GM12872 (cell line): ENCODE results near the gene DCDC2.

Experiments
- TF ChIP-seq, protein P1 (sequence below): IDR thresholded peaks from 3 replicates; pipeline ENCODE4 v1.5.1; 2011; ENCODE audit warnings: low read depth, mild to moderate bottlenecking, low read length, moderate library complexity; ENCODE audit not compliant: insufficient read depth

Gene DCDC2

GRCh38 chr6:24306038-24306437, 51.8 kb downstream of the DCDC2 start:
- TF ChIP-seq, protein P1, sequence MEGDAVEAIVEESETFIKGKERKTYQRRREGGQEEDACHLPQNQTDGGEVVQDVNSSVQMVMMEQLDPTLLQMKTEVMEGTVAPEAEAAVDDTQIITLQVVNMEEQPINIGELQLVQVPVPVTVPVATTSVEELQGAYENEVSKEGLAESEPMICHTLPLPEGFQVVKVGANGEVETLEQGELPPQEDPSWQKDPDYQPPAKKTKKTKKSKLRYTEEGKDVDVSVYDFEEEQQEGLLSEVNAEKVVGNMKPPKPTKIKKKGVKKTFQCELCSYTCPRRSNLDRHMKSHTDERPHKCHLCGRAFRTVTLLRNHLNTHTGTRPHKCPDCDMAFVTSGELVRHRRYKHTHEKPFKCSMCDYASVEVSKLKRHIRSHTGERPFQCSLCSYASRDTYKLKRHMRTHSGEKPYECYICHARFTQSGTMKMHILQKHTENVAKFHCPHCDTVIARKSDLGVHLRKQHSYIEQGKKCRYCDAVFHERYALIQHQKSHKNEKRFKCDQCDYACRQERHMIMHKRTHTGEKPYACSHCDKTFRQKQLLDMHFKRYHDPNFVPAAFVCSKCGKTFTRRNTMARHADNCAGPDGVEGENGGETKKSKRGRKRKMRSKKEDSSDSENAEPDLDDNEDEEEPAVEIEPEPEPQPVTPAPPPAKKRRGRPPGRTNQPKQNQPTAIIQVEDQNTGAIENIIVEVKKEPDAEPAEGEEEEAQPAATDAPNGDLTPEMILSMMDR: no peak

DNA sequence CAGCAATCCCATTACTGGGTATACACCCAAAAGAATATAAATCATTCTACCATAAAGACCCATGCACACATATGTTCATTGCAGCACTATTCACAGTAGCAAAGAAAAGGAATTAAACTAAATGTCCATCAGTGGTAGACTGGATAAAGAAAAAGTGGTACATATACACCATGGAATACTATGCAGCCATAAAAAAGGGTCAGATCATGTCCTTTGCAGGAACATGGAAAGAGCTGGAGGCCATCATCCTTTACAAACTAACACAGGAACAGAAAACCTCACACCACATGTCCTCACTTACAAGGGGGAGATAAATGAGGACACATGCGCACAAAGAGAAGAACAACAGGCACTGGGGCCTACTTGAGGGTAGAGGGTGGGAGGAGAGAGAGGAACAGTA, 60.9 kb downstream of the DCDC2 start:
- TF ChIP-seq, protein P1: no peak

DNA sequence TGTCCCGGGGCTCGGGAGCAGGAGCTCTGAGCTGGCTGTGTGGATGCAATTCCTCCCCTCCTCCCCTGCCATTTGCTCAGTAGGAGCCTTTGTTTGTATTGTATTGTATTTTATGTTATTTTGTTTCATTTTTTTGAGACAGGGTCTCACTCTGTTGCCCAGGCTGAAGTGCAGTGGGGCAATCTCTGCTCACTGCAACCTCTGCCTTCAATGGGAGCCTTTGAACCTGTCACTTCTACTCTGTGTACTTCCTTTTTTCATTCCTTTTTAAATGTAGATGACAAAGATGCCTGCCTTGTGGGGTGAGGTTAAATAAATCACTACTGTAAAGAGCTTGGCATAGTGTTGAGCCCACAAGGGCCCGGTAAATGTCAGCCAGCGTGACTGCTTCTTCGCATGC, 70.6 kb downstream of the DCDC2 start:
- TF ChIP-seq, protein P1: no peak

DNA sequence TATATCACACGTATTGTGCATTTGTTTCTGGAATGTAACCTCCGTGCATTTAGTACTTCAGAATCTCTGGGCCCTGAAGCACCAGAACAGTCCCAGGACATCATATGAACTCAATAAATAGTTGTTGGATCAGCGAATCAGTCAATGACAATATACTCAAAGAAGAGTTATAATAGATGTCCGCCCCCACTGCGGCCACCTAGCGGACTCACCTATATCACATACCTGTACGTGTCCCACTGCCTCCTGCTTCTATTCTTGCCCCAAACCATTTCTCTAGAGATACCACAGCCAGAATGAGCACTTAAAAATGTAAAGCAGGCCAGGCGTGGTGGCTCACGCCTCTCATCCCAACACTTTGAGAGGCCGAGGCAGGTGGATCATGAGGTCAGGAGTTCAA, 73.9 kb downstream of the DCDC2 start:
- TF ChIP-seq, protein P1: no peak

- TF ChIP-seq, protein P1: peak; percentile 72
Observed at GRCh38 chr6:24283043-24283985, 74.5 kb downstream of the DCDC2 start.

DNA sequence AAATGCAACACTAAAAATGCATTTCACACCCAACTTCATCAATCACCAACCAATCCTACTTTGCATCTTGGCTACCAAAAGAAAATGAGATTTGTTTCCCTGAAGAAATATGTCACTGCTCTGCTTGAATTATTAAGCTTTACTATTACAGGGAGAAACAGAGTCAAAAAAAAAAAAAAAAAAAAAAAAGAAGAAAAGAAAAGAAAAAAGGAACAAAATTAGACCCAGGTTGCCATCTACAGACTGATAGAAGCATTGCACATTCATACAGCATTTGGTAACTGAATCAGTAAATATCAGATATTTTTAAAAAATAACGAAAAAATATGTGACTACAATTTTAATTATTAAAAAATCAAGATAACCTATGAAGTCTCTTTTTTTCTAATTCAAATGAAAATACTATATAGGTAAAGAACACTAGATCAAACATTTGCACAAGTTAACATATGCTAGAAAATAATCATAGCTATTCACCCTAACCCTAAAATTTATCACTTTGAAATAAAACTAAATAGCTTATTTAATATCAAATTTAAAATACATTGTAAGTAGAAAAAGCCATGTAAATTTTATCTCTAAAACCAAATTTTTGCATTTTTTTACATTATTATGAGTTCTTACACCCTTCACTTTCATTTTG, 83.3 kb downstream of the DCDC2 start:
- TF ChIP-seq, protein P1: peak; percentile 57

DNA sequence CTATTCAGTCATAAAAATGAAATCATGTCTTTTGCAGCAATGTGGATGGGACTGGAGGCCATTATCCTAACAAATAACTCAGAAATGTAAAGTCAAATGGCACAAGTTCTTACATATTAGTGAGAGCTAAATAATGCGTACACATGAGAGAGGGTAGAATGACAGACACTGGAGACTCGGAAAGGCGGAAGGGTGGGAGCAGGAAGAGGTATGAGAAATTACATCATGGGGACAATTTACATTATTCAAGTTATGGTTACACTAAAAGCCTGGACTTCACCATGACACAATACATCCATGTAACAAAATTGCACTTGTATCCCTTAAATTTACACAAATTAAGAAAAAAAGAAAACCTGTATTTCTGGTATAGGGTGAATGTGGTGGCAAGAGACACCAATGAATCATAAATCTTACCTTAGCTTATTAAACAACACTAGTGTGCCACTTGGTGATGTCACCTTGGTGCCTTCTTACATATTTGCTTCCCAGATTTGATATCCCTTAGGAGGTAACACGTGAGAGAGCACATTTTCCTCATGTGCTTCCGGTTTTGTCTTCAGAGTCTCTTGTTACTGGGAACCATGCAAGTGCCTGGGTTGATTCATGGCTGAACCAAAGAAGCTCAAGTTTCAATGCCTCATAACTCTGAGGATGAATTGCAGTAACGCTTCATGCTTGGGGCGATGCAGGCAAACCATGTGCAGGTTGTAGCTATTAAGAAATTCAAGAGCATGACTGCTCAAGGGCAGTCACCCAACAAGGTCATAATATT, 84.6 kb downstream of the DCDC2 start:
- TF ChIP-seq, protein P1: no peak
